PC-9 (cell line): ENCODE measurements around the gene IZUMO3. TPM values are rescaled to one million over a fixed set of nuclear protein-coding genes. Genes with fewer than 3 reads are reported as not detected.

ENCODE experiments used
- BruUV-seq: library from RNA; stranded (reverse); fragments of 400-500 nt; replicated peaks from 2 replicates; lab custom pipeline; 2021; lab: Mats Ljungman, UMichigan
- CTCF ChIA-PET: fragments of 300-600 bp; sonication (Branson Sonifier 250); formaldehyde crosslinking; loops from one replicate; lab custom pipeline; 2022; ENCODE audit warnings: antibody characterized with exemption; lab: Charles Lee
- POLR2A ChIA-PET: fragments of 300-600 bp; sonication (Branson Sonifier 250); formaldehyde crosslinking; loops from one replicate; lab custom pipeline; 2022; ENCODE audit warnings: antibody characterized with exemption; ENCODE audit not compliant: unreplicated experiment; lab: Charles Lee
- DNase-seq, 2 experiments: peaks; one replicate each; pipeline versions ENCODE4 v3.0.0 to v3.0.0-alpha.2; 2015 to 2022; ENCODE audit warnings: mixed read lengths in 1 of 2
- H2AFZ ChIP-seq: fragments of 200-600 bp; sonication (generic); 2 replicates; pipeline ENCODE4 v1.8.1; 2017; ENCODE audit warnings: antibody characterized with exemption
- H3F3A ChIP-seq: fragments of 200-600 bp; sonication (generic); 2 replicates; pipeline ENCODE4 v1.8.1; 2017; ENCODE audit warnings: antibody characterized with exemption, mild to moderate bottlenecking, low read depth; ENCODE audit not compliant: insufficient read depth
- H3K27ac ChIP-seq: fragments of 200-600 bp; sonication (generic); 2 replicates; pipeline ENCODE4 v1.6.1; 2016; ENCODE audit warnings: mixed run types
- H3K27me3 ChIP-seq: fragments of 200-600 bp; sonication (generic); 2 replicates; pipeline ENCODE4 v1.6.1; 2016; ENCODE audit warnings: low read depth, mixed run types; ENCODE audit not compliant: insufficient read depth
- H3K36me3 ChIP-seq: fragments of 200-600 bp; sonication (generic); 2 replicates; pipeline ENCODE4 v1.6.1; 2016; ENCODE audit warnings: low read depth, mixed run types
- H3K4me1 ChIP-seq: fragments of 200-600 bp; sonication (generic); replicated peaks from 2 replicates; pipeline ENCODE4 v1.6.1; 2016; ENCODE audit warnings: mixed run types; ENCODE audit not compliant: insufficient read depth
- H3K4me2 ChIP-seq: fragments of 200-600 bp; sonication (generic); 2 replicates; pipeline ENCODE4 v1.6.1; 2017; ENCODE audit warnings: mixed run types
- H3K4me3 ChIP-seq: fragments of 200-600 bp; sonication (generic); 2 replicates; pipeline ENCODE4 v1.6.1; 2016; ENCODE audit warnings: mixed run types
- H3K79me2 ChIP-seq: fragments of 200-600 bp; sonication (generic); 2 replicates; pipeline ENCODE4 v1.6.1; 2017; ENCODE audit warnings: low read depth, mixed run types
- H3K9me2 ChIP-seq: fragments of 200-600 bp; sonication (generic); 2 replicates; pipeline ENCODE4 v1.8.1; 2017; ENCODE audit warnings: mild to moderate bottlenecking; ENCODE audit not compliant: insufficient read depth
- H3K9me3 ChIP-seq: fragments of 200-600 bp; sonication (generic); 2 replicates; pipeline ENCODE4 v1.8.1; 2016; ENCODE audit warnings: low read depth; ENCODE audit not compliant: insufficient read depth
- H4K20me1 ChIP-seq: fragments of 200-600 bp; sonication (generic); 2 replicates; pipeline ENCODE4 v1.8.1; 2017; ENCODE audit not compliant: insufficient read depth
- CTCF ChIP-seq: fragments of 200-600 bp; sonication (generic); conservative IDR thresholded peaks from 2 replicates; pipeline ENCODE4 v1.6.1; 2017; ENCODE audit warnings: mixed run types, antibody characterized with exemption, mild to moderate bottlenecking, moderate library complexity
- EZH2 ChIP-seq: fragments of 200-600 bp; sonication (generic); IDR thresholded peaks from 2 replicates; pipeline ENCODE4 v1.8.0; 2017; ENCODE audit warnings: antibody characterized with exemption, low read depth
- intact Hi-C: fragments of 100-400 bp; cut with micrococcal nuclease; formaldehyde crosslinking; loops from one replicate; pipeline ENCODE4 v1.10.0; 2022; ENCODE audit not compliant: unreplicated experiment
- total RNA-seq: library from RNA; stranded (reverse); gene quantifications from 2 replicates; pipeline ENCODE4 v1.2.3, GENCODE V29; 2021

Gene IZUMO3
- total RNA-seq, 1 experiment from 2014 or later = not detected

- DNase-seq = no peak
- H3K27ac ChIP-seq = no peak overlapping the region
- ChIA-PET CTCF (no interaction called here), POLR2A (no interaction called here)
- H4K20me1 ChIP-seq = no peaks in the 10 kb centered on the region
- no peaks in the 10 kb centered on the region for H3K27me3 ChIP-seq
- H3K4me1 ChIP-seq = no peaks in the 10 kb centered on the region
- H3F3A ChIP-seq = no peaks in the 10 kb centered on the region
- no peak overlapping the region for H3K4me3 ChIP-seq
- no peak overlapping the region for H3K4me2 ChIP-seq
- H3K9me3 ChIP-seq = no peaks in the 10 kb centered on the region
- no peaks in the 10 kb centered on the region for H3K36me3 ChIP-seq
- no peaks in the 10 kb centered on the region for H3K9me2 ChIP-seq
- H3K79me2 ChIP-seq = no peaks in the 10 kb centered on the region
- no TSS peak for BruUV-seq
- no peak overlapping the region for H2AFZ ChIP-seq
- TF ChIP-seq CTCF = no peak
- no peak for TF ChIP-seq EZH2
- intact Hi-C loops = no loop called here
Measured at GRCh38 chr9:24552526-24553182, 7.0 kb upstream of the IZUMO3 start.

- no peaks in the 10 kb centered on the region for H3K79me2 ChIP-seq
- CTCF ChIA-PET = no interaction called here
- H4K20me1 ChIP-seq = no peaks in the 10 kb centered on the region
- no peak overlapping the region for H3K27ac ChIP-seq
- no peaks in the 10 kb centered on the region for H3K36me3 ChIP-seq
- H3K9me3 ChIP-seq = no peaks in the 10 kb centered on the region
- H2AFZ ChIP-seq = no peak overlapping the region
- no peak for DNase-seq
- H3K4me3 ChIP-seq = no peak overlapping the region
- intact Hi-C loops = no loop called here
- no peak overlapping the region for H3K4me2 ChIP-seq
- no TSS peak for BruUV-seq
- no peaks in the 10 kb centered on the region for H3K9me2 ChIP-seq
- TF ChIP-seq EZH2 = no peak
- TF ChIP-seq CTCF = no peak
- no peaks in the 10 kb centered on the region for H3K4me1 ChIP-seq
- H3F3A ChIP-seq = no peaks in the 10 kb centered on the region
- no peaks in the 10 kb centered on the region for H3K27me3 ChIP-seq
- POLR2A ChIA-PET = no interaction called here
Measured at GRCh38 chr9:24545285-24545684, 412 bp downstream of the IZUMO3 start.

- Histone ChIP-seq H3K27me3 (no peaks in the 10 kb centered on the region), H3K36me3 (no peaks in the 10 kb centered on the region), H4K20me1 (no peaks in the 10 kb centered on the region), H3K9me3 (no peaks in the 10 kb centered on the region), H3F3A (no peaks in the 10 kb centered on the region), H3K4me2 (no peak overlapping the region), H3K4me1 (no peaks in the 10 kb centered on the region), H2AFZ (no peak overlapping the region), H3K27ac (no peak overlapping the region), H3K79me2 (no peaks in the 10 kb centered on the region), H3K4me3 (no peak overlapping the region), H3K9me2 (no peaks in the 10 kb centered on the region)
- no peak for TF ChIP-seq CTCF
- TF ChIP-seq EZH2 = no peak
- BruUV-seq = no TSS peak
- CTCF ChIA-PET = no interaction called here
- POLR2A ChIA-PET = no interaction called here
- no peak for DNase-seq
- intact Hi-C loops = no loop called here
Measured at GRCh38 chr9:24518545-24518944, 27.2 kb downstream of the IZUMO3 start.
